ENCODE measurements around the gene ENG. TPM values are rescaled to one million over a fixed set of nuclear protein-coding genes. Genes with fewer than 3 reads are reported as not detected.
"Not testable (repeated sequence)": the region's sequence is repeated elsewhere in the genome, so short reads cannot be mapped to it uniquely, and the experiment has no call there.

The ENG gene
- total RNA-seq, 1 donor from 2014 or later, result 32.2 TPM

- DNase-seq (ENCODE audit: low spot score), result no peak
- no peak overlapping the region for H3K27ac Mint-ChIP-seq
- intact Hi-C loops (cut with micrococcal nuclease), result no loop called here
- H3K27me3 Mint-ChIP-seq (ENCODE audit: insufficient read depth), result peaks cover 6% of the 10 kb centered on the region
- H3K4me1 Mint-ChIP-seq (ENCODE audit: low read depth), result peaks cover 4% of the 10 kb centered on the region
- H3K9me3 Mint-ChIP-seq, result no peaks in the 10 kb centered on the region
- peaks cover 5% of the 10 kb centered on the region for H3K36me3 Mint-ChIP-seq (ENCODE audit: low read depth)
- H3K4me3 Mint-ChIP-seq, result no peak overlapping the region
Measured at GRCh38 chr9:127876026-127876763, 21.7 kb upstream of the ENG start.

DNA sequence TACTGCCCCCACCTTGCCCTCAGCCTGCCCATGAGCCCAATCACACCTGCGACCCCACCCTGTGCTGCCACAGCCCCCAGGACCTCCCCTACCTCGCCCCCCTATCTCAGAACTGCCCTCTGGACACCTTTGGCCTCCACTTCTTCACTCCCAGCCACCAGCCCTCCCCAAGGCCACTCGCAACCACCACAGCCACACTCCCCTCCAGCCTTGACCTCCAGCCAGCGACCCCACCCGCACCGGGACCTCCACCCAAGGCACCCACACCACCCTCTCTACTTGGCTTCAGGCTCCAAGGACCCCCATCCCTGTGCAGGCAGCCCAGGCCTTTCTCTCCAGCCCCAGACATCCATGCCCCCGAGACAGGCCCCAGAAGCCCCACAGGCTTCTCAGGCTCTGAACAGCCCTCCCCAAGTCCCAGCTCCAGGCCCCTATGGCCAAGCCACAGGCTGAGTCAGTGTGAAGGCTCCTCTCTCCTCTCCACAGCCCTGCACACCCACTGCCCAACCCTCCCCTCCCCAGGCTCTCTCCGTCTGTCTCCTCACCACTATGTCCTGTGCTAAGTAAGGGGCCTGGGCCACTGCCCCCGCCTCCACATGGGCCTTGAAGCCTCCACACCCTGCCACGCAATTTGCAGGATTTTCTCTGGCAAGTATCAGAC lies 21.0 kb upstream of the ENG start:
- intact Hi-C loops (cut with micrococcal nuclease), result no loop called here
- peaks cover 4% of the 10 kb centered on the region for H3K36me3 Mint-ChIP-seq (ENCODE audit: low read depth)
- no peak for DNase-seq (ENCODE audit: low spot score)
- peaks cover 4% of the 10 kb centered on the region for H3K4me1 Mint-ChIP-seq (ENCODE audit: low read depth)
- H3K27ac Mint-ChIP-seq, result no peak overlapping the region
- H3K27me3 Mint-ChIP-seq (ENCODE audit: insufficient read depth), result peaks cover 6% of the 10 kb centered on the region
- H3K9me3 Mint-ChIP-seq, result no peaks in the 10 kb centered on the region
- H3K4me3 Mint-ChIP-seq, result no peak overlapping the region

DNA sequence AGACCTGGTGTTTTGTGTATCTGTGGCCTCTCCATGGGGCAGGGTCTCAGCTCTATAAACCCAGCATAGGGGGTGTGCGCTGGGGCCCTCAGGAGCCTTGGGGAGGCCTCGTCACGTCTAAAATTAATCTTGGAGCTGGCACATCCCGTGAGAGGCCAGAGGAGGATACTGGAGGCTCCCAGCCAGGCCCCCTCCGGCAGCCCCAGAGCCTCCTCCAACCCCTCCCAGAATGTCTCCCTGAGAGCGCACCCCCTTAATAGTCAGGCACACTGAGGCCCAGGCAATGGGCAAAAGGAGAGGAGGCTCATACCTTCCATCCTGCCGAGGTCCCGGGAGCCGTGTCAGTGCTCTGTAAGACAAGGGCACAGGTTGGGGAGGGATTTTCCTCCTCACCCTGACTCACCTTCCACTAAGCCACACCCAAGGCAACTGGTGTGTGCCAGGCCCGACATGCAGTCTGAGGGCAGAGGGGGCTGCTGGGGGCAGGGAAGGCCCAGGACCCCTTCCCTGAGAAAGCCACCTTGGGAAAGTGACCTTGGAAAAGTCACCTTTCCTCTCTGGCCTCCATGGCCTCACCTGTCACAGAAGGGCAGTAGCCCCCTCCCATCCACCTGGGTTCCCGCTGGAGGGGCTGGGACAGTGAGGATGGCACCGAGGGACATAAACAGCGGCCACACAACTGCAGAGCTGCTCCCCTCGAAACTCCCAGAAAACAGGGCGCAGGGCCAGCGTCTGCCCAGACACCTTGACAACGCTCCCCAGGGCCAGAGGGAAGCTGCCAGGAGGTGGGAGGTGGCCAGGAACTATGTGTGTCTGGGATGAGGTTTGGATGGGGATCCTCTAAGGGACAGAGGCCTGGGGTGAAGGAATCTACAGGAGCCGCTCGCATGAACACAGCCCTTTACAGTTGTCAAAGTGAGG lies 20.1 kb upstream of the ENG start:
- Mint-ChIP-seq H3K27me3 (ENCODE audit: insufficient read depth) (peaks cover 6% of the 10 kb centered on the region), H3K9me3 (no peaks in the 10 kb centered on the region), H3K36me3 (ENCODE audit: low read depth) (peaks cover 4% of the 10 kb centered on the region), H3K27ac (no peak overlapping the region), H3K4me1 (ENCODE audit: low read depth) (peaks cover 4% of the 10 kb centered on the region), H3K4me3 (no peak overlapping the region)
- no peak for DNase-seq (ENCODE audit: low spot score)
- intact Hi-C loops (cut with micrococcal nuclease), result loop anchor here (5.0 kb wide), 1 partner anchor 372 kb away; no protein-coding TSS in a partner anchor

GRCh38 chr9:127873886-127874285 lies 19.4 kb upstream of the ENG start:
- Mint-ChIP-seq H3K4me3 (no peak overlapping the region), H3K9me3 (no peaks in the 10 kb centered on the region), H3K27me3 (ENCODE audit: insufficient read depth) (peaks cover 6% of the 10 kb centered on the region), H3K4me1 (ENCODE audit: low read depth) (peaks cover 4% of the 10 kb centered on the region), H3K27ac (no peak overlapping the region), H3K36me3 (ENCODE audit: low read depth) (peaks cover 2% of the 10 kb centered on the region)
- intact Hi-C loops (cut with micrococcal nuclease), result loop anchor here (5.0 kb wide), 1 partner anchor 372 kb away; no protein-coding TSS in a partner anchor
- DNase-seq (ENCODE audit: low spot score), result no peak

GRCh38 chr9:127873223-127873691 lies 18.8 kb upstream of the ENG start:
- DNase-seq (ENCODE audit: low spot score), result no peak
- Mint-ChIP-seq H3K27ac (no peak overlapping the region), H3K4me1 (ENCODE audit: low read depth) (peaks cover 4% of the 10 kb centered on the region), H3K9me3 (no peaks in the 10 kb centered on the region), H3K4me3 (no peak overlapping the region), H3K36me3 (ENCODE audit: low read depth) (no peaks in the 10 kb centered on the region), H3K27me3 (ENCODE audit: insufficient read depth) (peaks cover 5% of the 10 kb centered on the region)
- intact Hi-C loops (cut with micrococcal nuclease), result loop anchor here (5.0 kb wide), 1 partner anchor 371 kb away; no protein-coding TSS in a partner anchor

- no peak for DNase-seq (ENCODE audit: low spot score)
- Mint-ChIP-seq H3K36me3 (ENCODE audit: low read depth) (no peaks in the 10 kb centered on the region), H3K9me3 (no peaks in the 10 kb centered on the region), H3K27ac (no peak overlapping the region), H3K4me3 (no peak overlapping the region), H3K4me1 (ENCODE audit: low read depth) (no peaks in the 10 kb centered on the region), H3K27me3 (ENCODE audit: insufficient read depth) (no peaks in the 10 kb centered on the region)
- intact Hi-C loops (cut with micrococcal nuclease), result loop anchor here (5.0 kb wide), 1 partner anchor 370 kb away; no protein-coding TSS in a partner anchor
Measured at GRCh38 chr9:127872369-127873222, 18.1 kb upstream of the ENG start.

DNA sequence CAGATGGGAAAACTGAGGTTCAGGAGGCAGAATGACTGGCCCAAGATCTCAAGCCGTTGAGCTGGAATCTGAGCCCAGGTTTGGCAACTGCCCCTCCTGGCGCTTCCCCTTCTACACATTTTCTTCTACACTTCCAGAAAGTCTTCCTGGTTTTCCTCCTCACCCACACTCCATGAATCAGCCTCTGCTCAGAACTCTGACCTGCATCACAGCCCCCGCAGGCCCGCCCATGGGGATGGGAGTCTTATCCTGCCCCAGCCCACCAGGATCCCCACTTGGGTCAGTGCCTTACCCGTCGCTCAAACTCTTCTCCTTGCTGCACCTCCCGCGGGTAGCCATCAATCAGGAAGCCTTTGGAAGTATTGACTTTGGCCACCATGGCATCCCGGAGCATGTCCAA lies 17.1 kb upstream of the ENG start:
- Mint-ChIP-seq H3K27ac (peak overlapping the region; percentile 49), H3K36me3 (ENCODE audit: low read depth) (no peaks in the 10 kb centered on the region), H3K4me3 (no peak overlapping the region), H3K9me3 (no peaks in the 10 kb centered on the region), H3K27me3 (ENCODE audit: insufficient read depth) (no peaks in the 10 kb centered on the region), H3K4me1 (ENCODE audit: low read depth) (no peaks in the 10 kb centered on the region)
- no peak for DNase-seq (ENCODE audit: low spot score)
- intact Hi-C loops (cut with micrococcal nuclease), result loop anchor here (2.0 to 5.0 kb wide), 3 partner anchors 45 to 369 kb away; partner anchors contain the start of genes FPGS and ST6GALNAC4

GRCh38 chr9:127870887-127871286 lies 16.4 kb upstream of the ENG start:
- Mint-ChIP-seq H3K4me1 (ENCODE audit: low read depth) (peaks cover 2% of the 10 kb centered on the region), H3K27ac (no peak overlapping the region), H3K4me3 (no peak overlapping the region), H3K9me3 (no peaks in the 10 kb centered on the region), H3K27me3 (ENCODE audit: insufficient read depth) (no peaks in the 10 kb centered on the region), H3K36me3 (ENCODE audit: low read depth) (peaks cover under 1% of the 10 kb centered on the region)
- no peak for DNase-seq (ENCODE audit: low spot score)
- intact Hi-C loops (cut with micrococcal nuclease), result loop anchor here (1.0 to 5.0 kb wide), 7 partner anchors 46 to 369 kb away; partner anchors contain the start of genes CDK9, FPGS, ST6GALNAC4 and TOR2A

- H3K36me3 Mint-ChIP-seq (ENCODE audit: low read depth); H3K27ac Mint-ChIP-seq; H3K27me3 Mint-ChIP-seq (ENCODE audit: insufficient read depth); H3K4me3 Mint-ChIP-seq; H3K9me3 Mint-ChIP-seq; H3K4me1 Mint-ChIP-seq (ENCODE audit: low read depth); DNase-seq (ENCODE audit: low spot score): not testable (repeated sequence)
- intact Hi-C loops (cut with micrococcal nuclease), result loop anchor here (1.0 to 5.0 kb wide), 7 partner anchors 47 to 368 kb away; partner anchors contain the start of genes CDK9, FPGS, ST6GALNAC4 and TOR2A
Measured at GRCh38 chr9:127870153-127870491, 15.7 kb upstream of the ENG start.

GRCh38 chr9:127869310-127870152 lies 15.1 kb upstream of the ENG start:
- Mint-ChIP-seq H3K27ac (no peak overlapping the region), H3K9me3 (no peaks in the 10 kb centered on the region), H3K4me3 (no peak overlapping the region), H3K36me3 (ENCODE audit: low read depth) (peaks cover 4% of the 10 kb centered on the region), H3K4me1 (ENCODE audit: low read depth) (peaks cover 12% of the 10 kb centered on the region), H3K27me3 (ENCODE audit: insufficient read depth) (no peaks in the 10 kb centered on the region)
- intact Hi-C loops (cut with micrococcal nuclease), result loop anchor here (1.0 to 5.0 kb wide), 7 partner anchors 47 to 367 kb away; partner anchors contain the start of genes CDK9, FPGS, ST6GALNAC4 and TOR2A
- DNase-seq (ENCODE audit: low spot score), result peak; percentile 69

- Mint-ChIP-seq H3K27me3 (ENCODE audit: insufficient read depth) (no peaks in the 10 kb centered on the region), H3K4me1 (ENCODE audit: low read depth) (peaks cover 12% of the 10 kb centered on the region), H3K4me3 (no peak overlapping the region), H3K36me3 (ENCODE audit: low read depth) (peaks cover 4% of the 10 kb centered on the region), H3K27ac (no peak overlapping the region), H3K9me3 (no peaks in the 10 kb centered on the region)
- DNase-seq (ENCODE audit: low spot score), result no peak
- intact Hi-C loops (cut with micrococcal nuclease), result no loop called here
Measured at GRCh38 chr9:127868278-127868902, 13.9 kb upstream of the ENG start.
